ENCODE data around the gene FAM168A.
"Not testable (repeated sequence)": the region's sequence is repeated elsewhere in the genome, so short reads cannot be mapped to it uniquely, and the experiment has no call there.

The FAM168A gene

GRCh38 chr11:73454987-73455386, 142.9 kb downstream of the FAM168A start:
- Mint-ChIP-seq H3K27ac (no peak overlapping the region), H3K36me3 (no peaks in the 10 kb centered on the region), H3K9me3 (no peaks in the 10 kb centered on the region), H3K27me3 (no peaks in the 10 kb centered on the region), H3K4me3 (no peak overlapping the region), H3K4me1 (peaks cover 2% of the 10 kb centered on the region)
- CTCF ChIA-PET, result interaction anchor here (1.4 kb wide), 1 partner anchor 36 kb away, joined by 3 read pairs; no protein-coding TSS in a partner anchor
- DNase-seq, result no peak

- Mint-ChIP-seq H3K4me3 (no peak overlapping the region), H3K27ac (no peak overlapping the region), H3K27me3 (no peaks in the 10 kb centered on the region), H3K9me3 (no peaks in the 10 kb centered on the region), H3K4me1 (peaks cover 2% of the 10 kb centered on the region), H3K36me3 (no peaks in the 10 kb centered on the region)
- DNase-seq, result no peak
- CTCF ChIA-PET, result interaction anchor here (1.4 kb wide), 1 partner anchor 34 kb away, joined by 3 read pairs; no protein-coding TSS in a partner anchor
Measured at GRCh38 chr11:73453562-73453961, 144.3 kb downstream of the FAM168A start.

- Mint-ChIP-seq H3K27me3 (no peaks in the 10 kb centered on the region), H3K4me1 (peaks cover 2% of the 10 kb centered on the region), H3K36me3 (no peaks in the 10 kb centered on the region), H3K9me3 (no peaks in the 10 kb centered on the region), H3K27ac (no peak overlapping the region), H3K4me3 (no peak overlapping the region)
- DNase-seq, result no peak
- CTCF ChIA-PET, result no interaction called here
Measured at GRCh38 chr11:73452726-73453125, 145.2 kb downstream of the FAM168A start.

- no peaks in the 10 kb centered on the region for H3K27me3 Mint-ChIP-seq
- no peak overlapping the region for H3K4me3 Mint-ChIP-seq
- CTCF ChIA-PET, result no interaction called here
- DNase-seq, result no peak
- no peaks in the 10 kb centered on the region for H3K36me3 Mint-ChIP-seq
- H3K4me1 Mint-ChIP-seq, result peaks cover 2% of the 10 kb centered on the region
- H3K9me3 Mint-ChIP-seq, result no peaks in the 10 kb centered on the region
- H3K27ac Mint-ChIP-seq, result no peak overlapping the region
Measured at GRCh38 chr11:73451896-73452295, 146.0 kb downstream of the FAM168A start.

- CTCF ChIA-PET, result no interaction called here
- Mint-ChIP-seq H3K4me3 (no peak overlapping the region), H3K9me3 (no peaks in the 10 kb centered on the region), H3K4me1 (peaks cover under 1% of the 10 kb centered on the region), H3K27ac (no peak overlapping the region), H3K36me3 (no peaks in the 10 kb centered on the region), H3K27me3 (no peaks in the 10 kb centered on the region)
- DNase-seq, result no peak
Measured at GRCh38 chr11:73446766-73447165, 151.1 kb downstream of the FAM168A start.

GRCh38 chr11:73445980-73446379, 151.9 kb downstream of the FAM168A start:
- Mint-ChIP-seq H3K4me1 (no peaks in the 10 kb centered on the region), H3K27ac (no peak overlapping the region)
- CTCF ChIA-PET, result no interaction called here

GRCh38 chr11:73439002-73439843, 158.7 kb downstream of the FAM168A start:
- no peaks in the 10 kb centered on the region for H3K27me3 Mint-ChIP-seq
- no peaks in the 10 kb centered on the region for H3K36me3 Mint-ChIP-seq
- no peaks in the 10 kb centered on the region for H3K9me3 Mint-ChIP-seq
- CTCF ChIA-PET, result no interaction called here
- no peak for DNase-seq
- H3K4me3 Mint-ChIP-seq, result no peak overlapping the region
- no peak overlapping the region for H3K27ac Mint-ChIP-seq
- no peaks in the 10 kb centered on the region for H3K4me1 Mint-ChIP-seq

More at GRCh38 chr11:73445980-73446379, 151.9 kb downstream of the FAM168A start:
- no peaks in the 10 kb centered on the region for H3K9me3 Mint-ChIP-seq
- H3K27me3 Mint-ChIP-seq, result no peaks in the 10 kb centered on the region
- H3K36me3 Mint-ChIP-seq, result no peaks in the 10 kb centered on the region
- H3K4me3 Mint-ChIP-seq, result no peak overlapping the region
- no peak for DNase-seq

- H3K36me3 Mint-ChIP-seq, H3K27me3 Mint-ChIP-seq, H3K9me3 Mint-ChIP-seq, H3K4me1 Mint-ChIP-seq, H3K27ac Mint-ChIP-seq, CTCF ChIA-PET, DNase-seq, H3K4me3 Mint-ChIP-seq: not testable (repeated sequence)
Measured at GRCh38 chr11:73436859-73437258, 161.1 kb downstream of the FAM168A start.

- no peak for DNase-seq
- Mint-ChIP-seq H3K36me3 (no peaks in the 10 kb centered on the region), H3K27me3 (no peaks in the 10 kb centered on the region), H3K4me1 (no peaks in the 10 kb centered on the region), H3K4me3 (no peak overlapping the region), H3K27ac (no peak overlapping the region), H3K9me3 (no peaks in the 10 kb centered on the region)
- CTCF ChIA-PET, result no interaction called here
Measured at GRCh38 chr11:73431396-73431795, 166.5 kb downstream of the FAM168A start.

- CTCF ChIA-PET, result no interaction called here
- no peaks in the 10 kb centered on the region for H3K36me3 Mint-ChIP-seq
- H3K27me3 Mint-ChIP-seq, result no peaks in the 10 kb centered on the region
- no peaks in the 10 kb centered on the region for H3K4me1 Mint-ChIP-seq
- no peak for DNase-seq
- no peaks in the 10 kb centered on the region for H3K9me3 Mint-ChIP-seq
- no peak overlapping the region for H3K4me3 Mint-ChIP-seq
- H3K27ac Mint-ChIP-seq, result no peak overlapping the region
Measured at GRCh38 chr11:73430326-73430725, 167.6 kb downstream of the FAM168A start.

- Mint-ChIP-seq H3K4me1 (no peaks in the 10 kb centered on the region), H3K27me3 (no peaks in the 10 kb centered on the region), H3K9me3 (no peaks in the 10 kb centered on the region), H3K27ac (no peak overlapping the region), H3K36me3 (no peaks in the 10 kb centered on the region), H3K4me3 (no peak overlapping the region)
- CTCF ChIA-PET, result interaction anchor here (0.6 to 1.4 kb wide), 4 partner anchors 196 to 321 kb away, joined by 3 read pairs; no protein-coding TSS in a partner anchor
- no peak for DNase-seq
Measured at GRCh38 chr11:73429121-73429750, 168.7 kb downstream of the FAM168A start.

GRCh38 chr11:73428699-73429098, 169.2 kb downstream of the FAM168A start:
- Mint-ChIP-seq H3K27me3 (no peaks in the 10 kb centered on the region), H3K9me3 (no peaks in the 10 kb centered on the region), H3K36me3 (no peaks in the 10 kb centered on the region), H3K4me3 (no peak overlapping the region), H3K27ac (no peak overlapping the region), H3K4me1 (no peaks in the 10 kb centered on the region)
- DNase-seq, result no peak
- CTCF ChIA-PET, result interaction anchor here (0.6 to 1.4 kb wide), 3 partner anchors 222 to 322 kb away, joined by 3 read pairs; no protein-coding TSS in a partner anchor

- DNase-seq, result no peak
- CTCF ChIA-PET, result no interaction called here
- H3K27me3 Mint-ChIP-seq, result no peaks in the 10 kb centered on the region
- no peak overlapping the region for H3K27ac Mint-ChIP-seq
- no peaks in the 10 kb centered on the region for H3K4me1 Mint-ChIP-seq
- H3K4me3 Mint-ChIP-seq, result no peak overlapping the region
- H3K9me3 Mint-ChIP-seq, result no peaks in the 10 kb centered on the region
- no peaks in the 10 kb centered on the region for H3K36me3 Mint-ChIP-seq
Measured at GRCh38 chr11:73428227-73428626, 169.7 kb downstream of the FAM168A start.

- no peaks in the 10 kb centered on the region for H3K27me3 Mint-ChIP-seq
- H3K4me3 Mint-ChIP-seq, result no peak overlapping the region
- no peaks in the 10 kb centered on the region for H3K36me3 Mint-ChIP-seq
- no peaks in the 10 kb centered on the region for H3K4me1 Mint-ChIP-seq
- DNase-seq, result no peak
- CTCF ChIA-PET, result interaction anchor here (0.6 to 1.9 kb wide), 2 partner anchors 85 to 234 kb away, joined by 3 to 9 read pairs; no protein-coding TSS in a partner anchor
- H3K27ac Mint-ChIP-seq, result no peak overlapping the region
- no peaks in the 10 kb centered on the region for H3K9me3 Mint-ChIP-seq
Measured at GRCh38 chr11:73426219-73426850, 171.6 kb downstream of the FAM168A start.

Measured in activated naive CD4-positive, alpha-beta T cell treated with anti-CD3 and anti-CD28 coated beads, Interleukin-2, amount 10 ng/mL, durations not matched to agents 7 days and 5 days (primary cell).